NCI-H69 (cell line): ENCODE measurements around the gene ADGRL3.
A peak's percentile ranks its signal among the peaks of the same experiment; 100 is the strongest.
"Not testable (repeated sequence)": the region's sequence is repeated elsewhere in the genome, so short reads cannot be mapped to it uniquely, and the experiment has no call there.

Experiments
- DNase-seq: peaks from one replicate; lab custom pipeline; 2025; lab: John Stamatoyannopoulos, UW

ADGRL3 gene

DNA sequence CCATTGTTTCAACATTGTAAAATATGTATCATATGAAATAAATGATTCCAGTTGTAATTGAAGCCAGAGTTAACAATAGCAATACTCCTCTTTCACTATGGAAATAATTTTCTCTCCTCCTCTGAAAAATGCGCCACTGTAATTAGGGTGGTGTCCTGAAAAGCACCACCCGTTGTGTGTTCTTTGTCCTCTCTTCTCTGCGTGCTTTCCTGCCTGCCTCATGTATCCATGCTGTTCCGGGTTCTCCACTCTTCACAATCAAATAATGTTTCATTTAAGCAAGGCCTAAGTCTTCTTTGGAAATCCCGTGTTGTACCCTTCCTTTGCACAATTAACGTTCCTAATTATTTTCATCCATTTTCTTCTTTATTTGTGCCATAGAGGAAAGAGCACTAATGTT lies 293.3 kb downstream of the ADGRL3 start:
- peak; percentile 92 for DNase-seq

- DNase-seq = peak; percentile 51
These were observed 300.8 kb downstream of the ADGRL3 start for GRCh38 chr4:61500883-61501282.

- peak; percentile 30 for DNase-seq
These were observed 301.7 kb downstream of the ADGRL3 start for GRCh38 chr4:61501812-61502211.

GRCh38 chr4:61505773-61506685 lies 305.9 kb downstream of the ADGRL3 start:
- DNase-seq = peak; percentile 78

DNA sequence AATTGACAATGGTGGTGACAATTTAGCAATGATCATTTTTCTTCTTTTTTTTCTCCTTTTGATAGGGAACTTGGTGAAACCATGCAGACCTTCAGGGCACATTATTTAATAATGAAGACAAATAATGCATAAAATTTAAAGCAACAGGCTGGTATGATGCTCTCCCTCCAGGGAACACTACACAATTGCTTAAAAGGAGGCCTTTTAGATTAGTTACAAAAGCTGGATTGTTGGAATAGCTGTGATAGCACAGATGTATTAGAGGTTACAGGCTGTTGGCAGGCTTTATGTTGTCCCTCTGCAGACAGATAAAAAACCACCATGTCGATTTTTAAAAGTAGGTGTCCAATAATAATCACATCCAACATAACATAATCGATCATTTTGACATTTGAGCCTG lies 307.0 kb downstream of the ADGRL3 start:
- DNase-seq = peak; percentile 57

DNA sequence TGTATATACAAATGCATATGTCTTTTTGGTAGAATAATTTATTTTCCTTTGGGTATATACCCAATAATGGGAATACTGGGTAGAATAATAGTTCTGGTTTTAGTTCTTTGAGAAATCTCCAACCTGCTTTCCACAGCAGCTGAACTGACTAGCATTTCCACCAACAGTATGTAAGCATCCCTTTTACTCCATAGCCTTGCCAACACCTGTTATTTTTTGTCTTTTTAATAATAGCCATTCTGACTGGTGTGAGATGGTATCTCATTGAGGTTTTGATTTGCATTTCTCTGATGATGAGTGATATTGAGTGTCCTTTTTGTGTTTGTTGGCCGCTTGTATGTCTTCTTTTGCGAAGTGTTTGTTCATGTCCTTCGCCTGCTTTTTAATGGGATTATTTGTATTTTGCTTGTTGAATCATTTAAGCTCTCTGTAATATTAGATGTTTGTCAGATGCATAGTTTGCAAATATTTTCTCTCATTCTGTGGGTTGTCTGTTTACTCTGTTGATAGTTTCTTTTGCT lies 309.7 kb downstream of the ADGRL3 start:
- DNase-seq = not testable (repeated sequence)

- peak; percentile 10 for DNase-seq
These were observed 311.8 kb downstream of the ADGRL3 start for GRCh38 chr4:61511716-61512488.

DNA sequence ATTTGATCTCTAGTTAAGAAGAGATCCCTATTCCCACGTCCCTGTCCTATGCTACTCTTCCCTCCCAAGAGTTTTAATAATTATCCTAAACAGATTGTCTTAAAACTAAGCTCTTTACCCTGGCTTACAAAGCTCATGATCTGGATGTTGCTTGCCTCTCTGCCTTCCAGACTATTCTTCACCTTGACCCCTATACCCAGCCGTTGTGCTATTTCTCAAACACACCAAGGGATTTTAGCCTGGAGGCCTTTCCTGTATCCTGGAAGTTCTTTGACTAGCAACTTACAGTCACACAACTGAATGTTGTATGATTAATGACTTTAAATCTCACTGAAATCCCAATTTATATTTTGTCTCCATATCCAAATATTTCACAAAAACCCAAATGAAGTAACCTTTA lies 314.9 kb downstream of the ADGRL3 start:
- peak; percentile 55 for DNase-seq

GRCh38 chr4:61517144-61517543 lies 317.0 kb downstream of the ADGRL3 start:
- peak; percentile 5 for DNase-seq

DNA sequence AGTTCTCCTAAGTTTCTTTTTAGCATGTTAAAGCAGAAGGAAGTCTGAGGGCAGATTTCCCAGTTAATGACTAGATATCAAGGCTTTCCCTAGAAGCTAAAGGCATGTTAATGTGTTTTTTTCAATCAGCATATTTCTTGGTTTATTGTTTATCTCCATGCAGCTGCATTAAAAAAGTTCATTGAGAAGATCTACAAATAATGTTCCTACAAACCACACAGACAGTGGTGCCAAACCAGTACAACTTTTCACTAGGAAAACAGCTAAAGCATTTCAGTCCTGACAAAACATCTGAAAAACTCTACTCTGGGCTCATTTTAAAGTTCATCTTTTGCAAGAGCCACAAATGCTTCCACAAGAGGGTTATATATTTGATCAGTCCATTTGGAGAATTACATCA lies 320.0 kb downstream of the ADGRL3 start:
- no peak for DNase-seq

DNA sequence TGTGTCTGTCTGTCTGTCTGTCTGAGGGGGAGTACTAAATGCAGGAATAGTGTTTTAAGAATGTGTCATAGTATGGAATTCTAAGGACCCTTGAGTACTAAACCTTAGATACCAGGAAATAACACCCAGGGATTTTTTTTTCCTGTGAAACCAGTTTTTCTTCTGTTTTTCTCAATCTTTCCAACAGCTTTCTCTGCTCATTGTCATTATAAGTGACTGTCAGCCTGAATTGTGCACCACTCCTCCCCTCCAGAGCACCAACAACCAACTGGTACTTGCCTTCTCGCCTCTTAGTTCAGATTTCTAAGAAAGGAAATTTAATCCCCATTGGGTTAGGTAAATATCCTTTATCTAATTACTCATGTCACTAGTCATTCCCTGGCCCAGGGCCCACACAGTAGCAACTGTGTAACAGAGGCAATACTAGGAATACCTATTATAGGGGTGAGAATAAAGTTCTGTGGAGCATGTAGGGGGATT lies 320.6 kb downstream of the ADGRL3 start:
- peak; percentile 84 for DNase-seq

DNA sequence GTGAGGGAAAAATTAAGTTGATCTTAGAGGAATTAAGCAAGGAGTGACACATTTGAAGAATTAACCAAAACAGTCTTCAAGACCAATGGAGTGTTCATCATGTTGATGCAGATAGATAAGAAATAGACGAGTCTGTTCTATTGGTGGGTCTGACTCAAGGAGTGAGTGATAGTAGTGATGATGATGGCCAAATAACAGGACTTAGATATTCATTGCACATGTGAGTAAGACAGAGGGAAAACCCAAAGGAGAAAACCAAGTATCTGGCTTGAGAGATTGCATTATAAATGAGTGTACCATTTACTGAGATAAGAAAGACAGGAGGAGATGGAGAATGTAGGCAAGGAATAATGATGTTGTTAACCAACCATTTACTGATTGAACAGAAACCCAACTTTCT lies 321.3 kb downstream of the ADGRL3 start:
- DNase-seq = no peak

DNA sequence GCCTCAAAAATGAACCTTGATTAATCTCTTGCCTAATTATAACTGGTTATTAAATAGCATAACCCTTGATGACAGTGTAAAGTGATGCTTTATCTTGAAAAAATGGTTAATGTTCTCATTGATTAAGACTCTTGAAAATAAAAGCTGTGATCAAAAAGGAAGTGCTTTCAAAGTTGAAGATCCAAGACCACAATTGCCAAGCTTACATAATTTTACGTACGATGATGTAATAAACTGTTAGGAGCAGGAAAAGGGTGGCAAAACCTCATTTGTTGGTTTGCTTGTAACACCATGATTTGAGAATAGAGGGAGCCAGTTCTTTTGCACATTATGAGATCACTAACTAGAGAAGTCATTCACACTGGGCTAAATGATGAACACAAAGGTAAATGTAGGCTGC lies 322.2 kb downstream of the ADGRL3 start:
- DNase-seq = peak; percentile 6

DNA sequence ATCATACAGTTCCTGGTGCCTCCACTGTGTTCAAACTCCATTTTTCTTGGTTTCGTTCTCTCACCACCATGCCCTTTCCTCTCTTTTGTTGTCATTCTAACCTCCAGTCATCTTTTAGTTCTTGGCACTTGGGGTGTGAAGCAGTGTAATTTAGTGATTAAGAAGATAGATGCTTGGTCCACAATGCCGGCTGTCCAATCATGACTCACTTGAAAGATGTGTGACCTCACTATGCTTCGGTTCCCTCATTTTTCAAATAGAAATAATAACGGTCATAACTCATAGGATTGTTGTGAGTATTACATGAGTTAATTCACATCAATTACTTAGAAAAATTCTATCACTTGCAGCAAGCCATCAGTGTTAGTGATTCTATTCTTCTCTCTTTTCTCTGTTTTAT lies 327.8 kb downstream of the ADGRL3 start:
- peak; percentile 21 for DNase-seq

DNA sequence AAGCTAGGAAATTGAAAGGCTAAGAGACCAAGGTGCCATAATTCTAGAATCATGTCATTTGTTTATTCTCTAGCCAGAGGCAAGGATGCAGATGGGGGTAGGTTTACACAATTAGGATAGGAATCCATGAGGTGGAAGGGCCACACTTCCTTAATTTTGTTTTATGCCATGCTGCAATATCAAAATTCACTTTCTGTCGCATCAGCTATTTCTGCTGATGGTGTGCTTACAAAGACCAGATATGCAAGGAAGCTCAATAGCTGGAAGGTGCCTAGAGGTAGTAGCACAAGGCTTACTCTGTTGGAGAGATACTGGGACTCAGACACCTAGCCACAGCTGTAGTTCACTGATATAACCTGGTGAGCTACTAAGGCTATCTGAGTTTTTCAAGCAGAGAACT lies 328.5 kb downstream of the ADGRL3 start:
- DNase-seq = peak; percentile 71

GRCh38 chr4:61531188-61531587 lies 331.1 kb downstream of the ADGRL3 start:
- peak; percentile 89 for DNase-seq

DNA sequence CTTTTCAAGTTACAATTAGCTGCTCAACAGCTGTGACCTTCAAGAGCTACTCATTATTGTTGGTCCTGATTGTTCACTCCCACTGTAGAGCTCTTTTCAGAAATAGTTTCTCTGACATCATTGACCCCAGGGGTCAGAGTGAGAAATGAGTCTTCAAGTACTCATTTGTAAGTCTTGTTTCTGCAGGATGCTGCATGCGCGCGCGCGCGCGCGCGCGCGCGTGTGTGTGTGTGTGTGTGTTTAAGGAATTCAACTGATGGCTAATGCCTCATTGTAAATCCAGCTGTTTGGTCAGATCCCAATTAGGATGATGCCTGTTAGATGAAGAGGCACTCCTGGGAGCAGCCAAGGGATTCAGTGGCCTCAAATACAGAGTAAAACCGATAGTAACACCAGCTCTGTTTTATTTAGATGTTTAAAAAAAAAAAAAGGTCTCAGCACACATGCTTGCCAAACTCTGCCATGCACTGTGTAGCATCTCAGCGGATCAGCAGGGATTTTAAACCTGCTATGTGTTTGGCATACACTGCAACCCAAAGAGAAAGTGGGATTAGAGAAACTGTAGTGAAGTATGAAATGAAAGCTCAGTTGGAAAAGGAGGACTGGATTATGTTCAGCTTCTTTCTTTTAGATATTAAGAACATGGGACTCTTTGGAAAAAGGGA lies 332.3 kb downstream of the ADGRL3 start:
- DNase-seq = peak; percentile 55

DNA sequence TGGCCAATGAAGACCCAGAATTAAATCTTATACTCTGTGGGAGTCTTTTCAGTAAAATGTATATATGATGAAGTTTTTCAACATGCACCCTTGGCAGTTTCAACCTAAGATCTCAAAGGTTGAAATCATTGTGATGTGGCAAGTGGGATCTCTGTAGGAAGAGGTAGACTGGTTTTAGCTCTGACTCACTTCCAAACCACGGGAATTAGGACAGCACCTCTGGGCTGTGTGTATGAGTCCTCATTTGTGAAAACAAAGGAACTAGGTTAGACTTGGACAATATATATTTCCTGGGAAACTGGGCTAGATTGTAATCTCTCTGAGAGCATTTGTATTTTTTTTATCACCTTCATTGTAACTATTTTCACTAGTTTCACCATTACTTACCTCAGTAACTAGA lies 333.0 kb downstream of the ADGRL3 start:
- peak; percentile 8 for DNase-seq

DNA sequence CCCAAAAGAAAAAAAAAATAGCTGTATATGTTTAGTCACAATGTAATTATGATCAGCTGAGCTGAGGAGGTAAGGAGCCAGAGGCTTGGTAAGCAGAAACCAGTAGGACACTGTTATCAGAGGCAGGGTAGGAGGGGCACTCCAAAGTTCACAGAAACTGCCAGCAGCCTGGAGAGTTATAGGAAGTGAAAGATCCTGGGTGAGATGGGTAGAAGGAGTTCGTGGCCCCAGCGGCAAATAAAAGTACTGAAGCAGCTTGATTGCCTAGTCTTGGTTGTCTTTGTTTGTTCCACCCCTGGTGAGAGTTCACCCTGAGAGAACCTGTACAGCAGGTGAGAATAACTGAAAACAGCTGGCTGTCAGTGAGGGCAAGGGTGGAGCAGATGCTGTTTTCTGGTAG lies 340.8 kb downstream of the ADGRL3 start:
- peak; percentile 95 for DNase-seq

GRCh38 chr4:61541459-61541858 lies 341.3 kb downstream of the ADGRL3 start:
- no peak for DNase-seq

DNA sequence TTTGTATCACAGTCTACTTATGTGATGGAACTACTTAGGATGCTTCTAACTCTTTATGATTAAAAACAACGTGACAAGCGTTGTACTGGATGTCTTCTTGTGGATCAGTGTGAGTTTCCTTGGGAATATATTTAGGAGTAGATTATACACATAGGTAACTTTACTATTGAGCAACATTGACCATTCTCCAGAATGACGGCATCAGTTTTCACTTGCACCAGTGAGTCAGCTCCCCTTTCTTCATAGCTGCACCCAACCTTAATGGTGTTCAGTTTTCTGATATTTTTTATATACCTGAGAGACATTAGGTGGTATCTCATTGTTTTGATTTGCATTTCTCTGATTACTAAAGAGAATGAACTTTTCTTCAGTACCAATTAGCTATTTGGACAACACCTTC lies 343.9 kb downstream of the ADGRL3 start:
- no peak for DNase-seq

- no peak for DNase-seq
These were observed 345.9 kb downstream of the ADGRL3 start for GRCh38 chr4:61545902-61546480.
